Measurements from ENCODE around the gene GNAS.

Gene GNAS

GRCh38 chr20:58880994-58881752 lies 28.7 kb downstream of the GNAS start:
- TF ChIP-seq, protein P1, sequence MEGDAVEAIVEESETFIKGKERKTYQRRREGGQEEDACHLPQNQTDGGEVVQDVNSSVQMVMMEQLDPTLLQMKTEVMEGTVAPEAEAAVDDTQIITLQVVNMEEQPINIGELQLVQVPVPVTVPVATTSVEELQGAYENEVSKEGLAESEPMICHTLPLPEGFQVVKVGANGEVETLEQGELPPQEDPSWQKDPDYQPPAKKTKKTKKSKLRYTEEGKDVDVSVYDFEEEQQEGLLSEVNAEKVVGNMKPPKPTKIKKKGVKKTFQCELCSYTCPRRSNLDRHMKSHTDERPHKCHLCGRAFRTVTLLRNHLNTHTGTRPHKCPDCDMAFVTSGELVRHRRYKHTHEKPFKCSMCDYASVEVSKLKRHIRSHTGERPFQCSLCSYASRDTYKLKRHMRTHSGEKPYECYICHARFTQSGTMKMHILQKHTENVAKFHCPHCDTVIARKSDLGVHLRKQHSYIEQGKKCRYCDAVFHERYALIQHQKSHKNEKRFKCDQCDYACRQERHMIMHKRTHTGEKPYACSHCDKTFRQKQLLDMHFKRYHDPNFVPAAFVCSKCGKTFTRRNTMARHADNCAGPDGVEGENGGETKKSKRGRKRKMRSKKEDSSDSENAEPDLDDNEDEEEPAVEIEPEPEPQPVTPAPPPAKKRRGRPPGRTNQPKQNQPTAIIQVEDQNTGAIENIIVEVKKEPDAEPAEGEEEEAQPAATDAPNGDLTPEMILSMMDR (IDR thresholded peaks at IDR 0.05; ENCODE audit: borderline replicate concordance, insufficient read depth, low read depth, low read length): 0 out of 2 replicates have a peak, but pooled peaks have one; percentile 2
- no peak overlapping the region for H3K4me3 ChIP-seq (ENCODE audit: low read depth, low read length)

GRCh38 chr20:58882704-58883089 lies 30.2 kb downstream of the GNAS start:
- TF ChIP-seq, protein P1 (IDR thresholded peaks at IDR 0.05; ENCODE audit: borderline replicate concordance, insufficient read depth, low read depth, low read length): no peak
- no peak overlapping the region for H3K4me3 ChIP-seq (ENCODE audit: low read depth, low read length)

DNA sequence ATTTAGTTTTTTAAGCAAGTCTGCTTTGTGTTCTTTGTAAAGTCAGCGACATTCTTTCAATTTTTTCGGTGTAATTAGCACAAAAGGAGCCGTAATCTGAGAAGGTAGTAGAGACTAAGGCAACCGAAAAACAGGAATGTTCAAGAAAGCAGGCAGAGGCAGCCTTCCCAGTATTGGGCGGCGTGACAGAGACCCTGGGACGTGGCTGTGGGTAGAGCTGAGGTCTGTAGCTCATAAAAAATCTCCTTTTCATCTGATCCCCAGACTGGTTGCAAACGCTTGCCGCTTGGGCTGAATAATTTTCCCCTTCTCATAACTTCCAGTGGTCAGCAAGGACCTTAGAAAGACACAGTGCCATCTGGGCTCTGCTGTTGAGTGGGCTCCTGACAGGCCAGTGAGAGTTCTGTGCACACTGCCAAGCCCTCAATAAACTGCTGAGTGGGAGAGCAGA lies 30.8 kb downstream of the GNAS start:
- no peak overlapping the region for H3K4me3 ChIP-seq (ENCODE audit: low read depth, low read length)
- TF ChIP-seq, protein P1 (IDR thresholded peaks at IDR 0.05; ENCODE audit: borderline replicate concordance, insufficient read depth, low read depth, low read length): no peak

GRCh38 chr20:58884966-58885365 lies 32.5 kb downstream of the GNAS start:
- H3K4me3 ChIP-seq (ENCODE audit: low read depth, low read length): no peak overlapping the region
- TF ChIP-seq, protein P1 (IDR thresholded peaks at IDR 0.05; ENCODE audit: borderline replicate concordance, insufficient read depth, low read depth, low read length): no peak

- TF ChIP-seq, protein P1 (IDR thresholded peaks at IDR 0.05; ENCODE audit: borderline replicate concordance, insufficient read depth, low read depth, low read length): no peak
Measured at GRCh38 chr20:58886546-58886945, 34.0 kb downstream of the GNAS start.

GRCh38 chr20:58888103-58888502 lies 35.6 kb downstream of the GNAS start:
- peak overlapping the region; percentile 52 for H3K4me3 ChIP-seq (ENCODE audit: low read depth, low read length)
- TF ChIP-seq, protein P1 (IDR thresholded peaks at IDR 0.05; ENCODE audit: borderline replicate concordance, insufficient read depth, low read depth, low read length): no peak

More at GRCh38 chr20:58886546-58886945, 34.0 kb downstream of the GNAS start:
- H3K4me3 ChIP-seq (ENCODE audit: low read depth, low read length): no peak overlapping the region

Data from GM12875 (cell line).